Left lung (tissue), 10 donors: ENCODE measurements around the gene DCAF15. TPM values are rescaled to one million over a fixed set of nuclear protein-coding genes. Genes with fewer than 3 reads are reported as not detected.

Experiments used
- ATAC-seq: fragments of 200-7000 bp; cut with Tn5 transposase; one replicate; pipeline ENCODE4 v1.9.1; 2020; ENCODE audit warnings: moderate library complexity
- DNase-seq, 4 donors: peaks; one replicate each; pipeline ENCODE4 v3.0.0-alpha.2; 2013 to 2020
- H3K27ac ChIP-seq, 2 donors: fragments of 200-600 bp; sonication (generic) in 1 of 2; one replicate each; pipeline versions ENCODE4 v1.5.0 to v1.8.0; 2020 to 2021
- H3K27me3 ChIP-seq, 2 donors: fragments of 200-600 bp; sonication (generic) in 1 of 2; one replicate each; pipeline versions ENCODE4 v1.5.0 to v1.8.0; 2020 to 2021
- H3K36me3 ChIP-seq, 2 donors: fragments of 200-600 bp; sonication (generic) in 1 of 2; one replicate each; pipeline versions ENCODE4 v1.5.0 to v1.8.0; 2020 to 2021
- H3K4me1 ChIP-seq, 2 donors: fragments of 200-600 bp; one replicate each; pipeline ENCODE4 v1.8.0; 2021
- H3K4me3 ChIP-seq, 2 donors: fragments of 200-600 bp; sonication (generic) in 1 of 2; one replicate each; pipeline versions ENCODE4 v1.5.0 to v1.8.0; 2020 to 2021; ENCODE audit warnings: mild to moderate bottlenecking in 1 of 2
- H3K9me3 ChIP-seq, 2 donors: fragments of 200-600 bp; sonication (generic) in 1 of 2; one replicate each; pipeline versions ENCODE4 v1.5.0 to v1.8.0; 2020 to 2021
- intact Hi-C, 2 donors: fragments of 100-400 bp; cut with DNase I; formaldehyde crosslinking; loops; one replicate each; pipeline versions ENCODE4 v1.11.2 to v1.14.2; 2022
- polyA plus RNA-seq, 6 donors: library from polyadenylated mRNA; unstranded; fragments of 120-200 nt; gene quantifications; one replicate each; pipeline ENCODE4 v1.2.1, GENCODE V29; 2013; ENCODE audit not compliant: insufficient read length in 6 of 6
- total RNA-seq, 2 donors: library from RNA; stranded (reverse); fragmentation: NEBNext Ultra II Directional; extraction: Animal tissue kit (Norgen Biotek cat#: 25700); gene quantifications; one replicate each; pipeline ENCODE4 v1.2.1, GENCODE V29; 2021
- TF ChIP-seq, protein P1 (sequence below), 2 donors: fragments of 200-600 bp; sonication (generic) in 1 of 2; IDR thresholded peaks; one replicate each; pipeline versions ENCODE4 v1.5.0 to v1.8.0; 2021; ENCODE audit warnings: antibody characterized with exemption in 2 of 2
- donor health status: DM: no; HTN: yes; CAD: no.
- donor health status: DM: no; HTN: no; CAD: no.

The DCAF15 gene
- total and polyA plus RNA-seq, 8 donors = 20.2 to 33.7 (median 29.3) TPM

DNA sequence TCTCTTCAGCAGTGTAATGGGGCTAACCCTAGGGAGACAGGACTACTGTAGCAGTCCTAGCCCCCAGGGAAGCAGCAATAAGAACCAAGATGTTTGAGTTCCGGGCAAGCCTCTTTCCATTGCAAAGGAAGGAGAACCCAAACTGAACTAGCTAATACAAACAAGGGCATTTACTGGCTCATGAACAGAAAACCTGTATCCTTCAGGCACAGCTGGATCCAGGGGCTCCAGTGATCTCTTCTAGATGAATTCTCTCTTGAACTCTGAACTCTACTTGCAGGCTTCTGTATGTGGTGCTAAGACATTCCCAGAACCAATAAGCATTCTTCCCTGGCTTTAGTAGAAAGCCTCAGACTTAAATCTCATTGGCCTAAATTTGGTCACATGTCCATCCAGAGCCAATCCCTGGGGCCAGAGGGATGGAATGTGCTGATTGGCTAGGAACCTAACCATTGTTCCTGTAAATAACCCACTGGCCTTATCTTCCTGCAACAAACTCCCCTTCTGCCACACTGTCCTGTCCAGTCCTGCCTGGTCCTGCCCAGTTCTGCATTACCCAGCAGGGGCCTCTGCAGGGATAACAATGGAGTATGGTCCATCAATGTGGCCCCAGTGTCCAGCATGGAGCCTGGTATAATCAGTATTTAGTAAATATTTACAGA, 10.2 kb upstream of the DCAF15 start:
- no peak for DNase-seq
- intact Hi-C loops = no loop called here
- Histone ChIP-seq H3K4me1 (peaks cover 0 to 6% of the 10 kb centered on the region in 2 donors), H3K27me3 (peaks cover 0 to 15% of the 10 kb centered on the region in 2 donors), H3K9me3 (no peaks in the 10 kb centered on the region), H3K27ac (no peak overlapping the region), H3K36me3 (no peaks in the 10 kb centered on the region), H3K4me3 (no peak overlapping the region)
- no peak for ATAC-seq
- TF ChIP-seq, protein P1, sequence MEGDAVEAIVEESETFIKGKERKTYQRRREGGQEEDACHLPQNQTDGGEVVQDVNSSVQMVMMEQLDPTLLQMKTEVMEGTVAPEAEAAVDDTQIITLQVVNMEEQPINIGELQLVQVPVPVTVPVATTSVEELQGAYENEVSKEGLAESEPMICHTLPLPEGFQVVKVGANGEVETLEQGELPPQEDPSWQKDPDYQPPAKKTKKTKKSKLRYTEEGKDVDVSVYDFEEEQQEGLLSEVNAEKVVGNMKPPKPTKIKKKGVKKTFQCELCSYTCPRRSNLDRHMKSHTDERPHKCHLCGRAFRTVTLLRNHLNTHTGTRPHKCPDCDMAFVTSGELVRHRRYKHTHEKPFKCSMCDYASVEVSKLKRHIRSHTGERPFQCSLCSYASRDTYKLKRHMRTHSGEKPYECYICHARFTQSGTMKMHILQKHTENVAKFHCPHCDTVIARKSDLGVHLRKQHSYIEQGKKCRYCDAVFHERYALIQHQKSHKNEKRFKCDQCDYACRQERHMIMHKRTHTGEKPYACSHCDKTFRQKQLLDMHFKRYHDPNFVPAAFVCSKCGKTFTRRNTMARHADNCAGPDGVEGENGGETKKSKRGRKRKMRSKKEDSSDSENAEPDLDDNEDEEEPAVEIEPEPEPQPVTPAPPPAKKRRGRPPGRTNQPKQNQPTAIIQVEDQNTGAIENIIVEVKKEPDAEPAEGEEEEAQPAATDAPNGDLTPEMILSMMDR (IDR thresholded peaks at IDR 0.05) = no peak

DNA sequence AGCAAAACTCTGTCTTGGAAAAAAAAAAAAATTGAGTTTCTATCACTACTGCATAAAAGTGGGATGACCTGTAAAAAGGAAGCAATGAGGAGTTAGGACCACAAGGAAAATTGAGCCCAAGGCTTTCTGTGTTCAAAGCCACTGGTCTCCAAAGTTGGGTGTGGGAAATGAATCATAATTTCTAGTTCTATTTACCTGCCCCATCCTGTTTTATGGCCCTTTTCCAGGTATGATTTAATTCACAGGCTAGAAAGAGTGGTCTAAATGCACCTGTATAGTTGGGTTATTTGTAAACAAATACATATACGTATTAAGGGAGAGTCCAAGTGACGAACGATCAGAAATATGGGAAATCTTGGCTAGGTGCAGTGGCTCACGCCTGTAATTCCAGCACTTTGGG, 5.9 kb upstream of the DCAF15 start:
- H3K4me3 ChIP-seq = no peak overlapping the region
- DNase-seq (no peak), ATAC-seq (no peak)
- no peaks in the 10 kb centered on the region for H3K4me1 ChIP-seq
- no peaks in the 10 kb centered on the region for H3K9me3 ChIP-seq
- no peak overlapping the region for H3K27ac ChIP-seq
- H3K27me3 ChIP-seq = no peaks in the 10 kb centered on the region
- intact Hi-C loops = no loop called here
- TF ChIP-seq, protein P1 (IDR thresholded peaks at IDR 0.05) = no peak
- no peaks in the 10 kb centered on the region for H3K36me3 ChIP-seq

DNA sequence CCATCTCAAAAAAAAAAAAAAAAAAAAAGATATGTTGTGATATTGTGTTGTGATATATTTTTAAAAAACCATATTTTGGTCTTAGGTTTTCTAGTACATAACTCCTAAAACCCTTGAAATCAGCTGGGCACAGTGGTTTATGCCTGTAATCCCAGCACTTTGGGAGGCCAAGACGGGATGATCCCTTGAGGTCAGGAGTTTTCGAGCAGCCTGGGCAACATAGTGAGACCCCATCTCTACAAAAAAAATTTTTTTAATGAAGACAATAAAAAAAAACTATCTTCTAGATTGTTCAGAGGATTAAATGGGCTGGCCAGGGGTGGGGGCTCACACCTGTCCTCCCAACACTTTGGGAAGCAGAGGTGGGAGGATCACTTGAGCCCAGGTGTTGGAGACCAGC, 1.3 kb upstream of the DCAF15 start:
- peaks cover 0 to 18% of the 10 kb centered on the region in 2 donors for H3K36me3 ChIP-seq
- TF ChIP-seq, protein P1 (IDR thresholded peaks at IDR 0.05) = no peak
- DNase-seq (no peak), ATAC-seq (no peak)
- no peak overlapping the region for H3K27ac ChIP-seq
- H3K4me3 ChIP-seq = no peak overlapping the region
- intact Hi-C loops = no loop called here
- peaks cover 9 to 20% of the 10 kb centered on the region in 2 donors for H3K4me1 ChIP-seq
- no peaks in the 10 kb centered on the region for H3K27me3 ChIP-seq
- H3K9me3 ChIP-seq = no peaks in the 10 kb centered on the region

DNA sequence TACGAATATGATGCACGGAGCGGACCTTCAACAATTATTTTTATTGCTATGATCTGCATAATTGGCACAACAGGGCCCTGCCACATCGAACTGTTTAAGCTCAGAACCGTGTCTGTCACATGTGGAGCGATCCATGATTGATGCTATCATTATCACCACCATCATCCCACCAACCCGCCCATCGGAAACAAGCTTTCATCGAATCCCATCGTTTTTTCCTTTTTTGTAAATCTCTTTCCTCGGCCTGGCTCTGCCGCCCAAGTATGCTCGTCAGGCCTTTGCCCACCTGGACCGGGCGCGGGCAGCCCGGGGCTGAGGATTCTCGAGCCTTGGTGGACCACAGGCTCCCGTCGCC, 533 bp upstream of the DCAF15 start:
- peaks cover 9 to 20% of the 10 kb centered on the region in 2 donors for H3K4me1 ChIP-seq
- no peaks in the 10 kb centered on the region for H3K27me3 ChIP-seq
- H3K27ac ChIP-seq = peak overlapping the region in 1 of 2 donors; percentile 86
- ATAC-seq = no peak
- intact Hi-C loops = no loop called here
- no peaks in the 10 kb centered on the region for H3K9me3 ChIP-seq
- TF ChIP-seq, protein P1 (IDR thresholded peaks at IDR 0.05) = no peak
- peak overlapping the region; percentile 19 to 89 for H3K4me3 ChIP-seq
- DNase-seq = no peak
- peaks cover 0 to 25% of the 10 kb centered on the region in 2 donors for H3K36me3 ChIP-seq

DNA sequence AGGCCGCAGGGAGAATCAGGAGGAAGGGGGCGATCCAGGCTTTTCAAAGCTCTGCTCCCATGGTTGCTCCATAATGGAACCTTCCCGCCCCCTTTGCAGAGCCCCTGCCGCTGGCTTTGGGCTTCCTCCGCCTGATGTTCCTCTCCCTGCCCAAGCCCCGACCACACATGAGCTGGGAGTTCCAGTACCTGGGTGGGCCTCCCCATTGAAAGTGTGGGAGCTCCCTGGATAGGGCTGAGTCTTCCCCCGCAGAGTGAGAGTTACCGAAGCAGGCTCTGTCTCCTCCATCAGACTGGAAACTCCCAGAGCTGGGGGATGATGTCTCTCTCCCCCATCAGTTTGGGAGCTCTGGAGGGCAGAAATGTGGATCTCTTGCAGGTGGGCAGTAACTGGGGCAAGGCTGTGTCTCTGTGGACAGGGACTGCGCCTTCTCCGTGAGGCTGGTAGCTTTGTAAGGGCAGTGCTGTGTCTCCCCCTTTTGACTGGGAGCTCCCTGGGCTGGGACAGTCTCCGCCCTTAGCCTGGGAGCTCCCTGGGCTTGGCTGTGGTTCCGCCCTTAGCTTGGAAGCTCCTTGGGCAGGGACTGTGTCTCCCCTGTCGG, 722 bp downstream of the DCAF15 start:
- intact Hi-C loops = no loop called here

More for the DNA sequence above, 722 bp downstream of the DCAF15 start:
- peak overlapping the region; percentile 79 to 89 for H3K4me3 ChIP-seq
- peaks cover 9 to 20% of the 10 kb centered on the region in 2 donors for H3K4me1 ChIP-seq
- TF ChIP-seq, protein P1 (IDR thresholded peaks at IDR 0.05) = no peak
- H3K27ac ChIP-seq = peak overlapping the region; percentile 44 to 86
- peaks cover 0 to 37% of the 10 kb centered on the region in 2 donors for H3K36me3 ChIP-seq
- ATAC-seq = peak; percentile 16
- H3K9me3 ChIP-seq = no peaks in the 10 kb centered on the region
- no peaks in the 10 kb centered on the region for H3K27me3 ChIP-seq
- peak in 1 of 4 donors; percentile 13 for DNase-seq
